Activated CD4-positive, alpha-beta T cell treated with anti-CD3 and anti-CD28 coated beads, Interleukin-2, amount 50 U/mL, for 1 hour (primary cell): ENCODE measurements around the gene RANBP1.

Source experiments
- DNase-seq: peaks from one replicate; pipeline ENCODE4 v3.0.0-alpha.2; 2020

The RANBP1 gene

DNA sequence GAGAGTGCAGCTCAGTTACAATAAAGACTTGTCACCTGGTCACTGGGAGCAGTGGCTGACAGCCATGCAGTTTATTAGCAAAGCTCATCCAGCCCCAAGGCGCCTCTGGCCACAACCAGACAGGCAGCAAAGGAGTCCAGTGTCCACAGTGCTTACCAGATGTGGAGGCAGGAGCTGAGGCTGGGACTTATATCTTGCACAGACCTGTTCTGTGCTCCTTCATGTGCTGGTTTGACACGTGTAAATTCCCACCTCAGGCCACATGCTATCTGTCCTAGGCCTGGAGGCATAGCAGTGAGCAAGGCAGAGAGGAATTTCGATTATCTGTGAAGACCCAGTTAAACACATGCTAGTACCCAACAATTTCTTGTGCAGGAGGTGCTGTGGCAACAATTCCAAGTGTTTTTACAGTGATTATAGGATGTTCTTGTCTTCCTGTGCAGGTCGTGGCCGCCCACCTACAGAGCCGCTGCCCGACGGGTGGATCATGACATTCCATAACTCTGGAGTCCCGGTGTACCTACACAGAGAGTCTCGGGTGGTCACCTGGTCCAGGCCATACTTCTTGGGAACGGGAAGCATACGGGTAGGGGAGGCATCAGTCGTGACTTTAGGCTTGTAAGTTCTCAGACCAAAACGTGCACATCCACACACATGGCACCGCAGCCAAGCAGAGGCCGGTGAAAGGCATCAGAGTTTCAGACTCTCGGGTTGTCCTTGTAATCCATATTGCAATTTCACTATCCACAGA, 26.5 kb upstream of the RANBP1 start:
- DNase-seq = no peak

DNA sequence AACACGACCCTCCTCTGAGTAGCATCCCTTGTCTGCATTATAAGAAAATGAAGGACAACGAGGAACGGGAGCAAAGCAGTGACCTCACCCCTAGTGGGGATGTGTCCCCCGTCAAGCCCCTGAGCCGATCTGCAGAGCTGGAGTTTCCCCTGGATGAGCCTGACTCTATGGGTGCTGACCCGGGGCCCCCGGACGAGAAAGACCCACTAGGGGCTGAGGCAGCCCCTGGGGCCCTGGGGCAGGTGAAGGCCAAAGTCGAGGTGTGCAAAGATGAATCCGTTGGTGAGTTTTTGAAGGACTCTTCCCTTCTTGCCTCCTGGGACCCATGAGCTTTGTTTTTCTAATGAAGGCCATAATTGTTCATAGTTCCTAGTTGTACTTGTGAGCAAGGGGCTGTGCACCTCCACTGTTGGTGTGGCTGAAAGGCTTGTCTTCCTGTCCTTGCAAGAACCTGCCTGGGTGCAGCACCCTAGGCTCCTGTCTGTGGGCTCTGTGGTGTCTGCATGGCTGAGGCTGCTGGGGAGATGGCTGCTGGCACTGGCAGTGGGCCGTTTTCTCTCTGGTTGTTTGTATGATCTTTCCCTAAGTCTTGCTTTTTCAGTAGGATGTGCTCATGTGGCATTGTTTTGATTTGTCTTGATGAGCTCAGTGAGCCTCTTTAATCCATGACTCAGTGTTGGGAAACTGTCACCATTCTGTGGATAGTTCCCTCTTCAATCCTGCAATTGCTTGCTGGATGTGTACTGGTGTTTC, 25.8 kb upstream of the RANBP1 start:
- DNase-seq = no peak

DNA sequence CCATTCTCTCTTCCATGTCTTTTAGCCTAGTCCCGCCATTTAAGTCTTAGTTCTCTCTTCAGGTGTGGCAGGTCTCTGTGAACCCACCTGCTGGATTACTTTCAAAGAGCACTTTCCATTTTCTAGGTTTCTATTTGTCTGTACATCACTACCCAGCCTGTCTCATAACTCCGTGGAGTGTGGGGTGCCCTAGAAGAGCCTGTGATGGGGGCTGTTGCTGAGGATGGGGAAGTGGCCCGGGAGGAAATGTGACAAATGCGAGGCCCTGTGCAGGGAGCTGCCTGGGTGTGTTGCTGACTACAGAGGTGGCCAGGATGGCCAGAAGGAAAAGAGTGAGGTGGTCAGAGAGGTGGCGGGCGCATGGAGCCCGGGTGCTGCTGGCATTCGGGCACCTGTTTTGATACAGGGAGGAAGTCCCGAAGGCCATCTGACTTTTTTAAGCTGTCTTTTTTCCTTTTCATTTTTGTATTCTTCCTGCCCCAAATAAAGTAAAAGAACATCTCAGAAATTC, 25.1 kb upstream of the RANBP1 start:
- no peak for DNase-seq

DNA sequence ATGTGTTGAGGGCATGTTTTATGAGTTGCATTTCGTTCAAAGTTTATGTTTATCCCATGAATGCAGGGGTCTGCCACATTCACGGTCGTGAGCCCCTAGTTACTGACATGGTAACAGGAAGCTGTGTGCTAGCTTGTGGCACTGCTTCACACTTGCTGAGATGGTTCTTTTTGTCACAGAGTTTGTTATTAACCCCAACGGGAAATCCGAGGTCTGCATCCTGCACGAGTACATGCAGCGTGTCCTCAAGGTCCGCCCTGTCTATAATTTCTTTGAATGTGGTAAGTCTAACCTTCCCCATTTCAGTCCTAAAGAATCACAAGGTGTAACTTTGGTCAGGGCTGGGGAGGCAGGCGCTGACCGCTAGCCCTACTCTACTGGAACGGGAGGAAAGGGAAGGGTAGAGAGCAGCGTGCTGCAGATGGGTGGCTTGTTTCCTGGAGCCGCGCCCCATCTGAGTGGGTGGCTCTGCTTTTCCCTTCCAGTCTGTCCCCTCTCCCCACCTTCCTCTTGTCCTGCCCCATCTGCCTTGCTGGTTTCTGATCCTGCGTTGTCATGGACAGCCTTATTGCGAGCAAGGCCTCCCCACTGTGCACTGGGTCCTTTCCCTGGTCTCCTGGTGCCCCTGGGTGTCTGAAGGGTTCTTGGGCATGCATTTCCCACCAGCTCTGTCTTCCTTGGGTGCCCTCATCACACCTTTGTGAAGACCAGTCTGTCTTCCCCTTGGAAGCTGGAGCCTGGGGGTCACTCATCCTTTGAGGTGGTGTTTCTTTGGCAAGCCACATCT, 24.0 kb upstream of the RANBP1 start:
- no peak for DNase-seq

DNA sequence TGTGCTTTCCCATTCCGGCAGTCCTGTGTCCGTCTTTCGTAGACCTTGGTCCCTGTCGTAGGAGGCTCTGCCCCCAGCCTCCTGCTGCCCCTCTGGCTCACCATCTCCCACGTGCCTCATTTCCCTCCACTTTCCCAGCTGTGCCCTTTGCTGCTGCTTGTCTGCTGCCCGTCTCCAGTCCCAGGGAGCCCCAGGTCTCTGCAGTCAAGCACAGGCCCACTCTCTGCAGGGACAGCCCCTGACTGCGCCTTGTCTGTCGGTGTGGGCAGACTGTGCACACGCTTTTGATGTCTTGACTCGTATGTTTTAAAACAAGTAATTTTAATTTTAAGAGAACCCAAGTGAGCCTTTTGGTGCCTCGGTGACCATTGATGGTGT, 23.4 kb upstream of the RANBP1 start:
- DNase-seq = no peak

DNA sequence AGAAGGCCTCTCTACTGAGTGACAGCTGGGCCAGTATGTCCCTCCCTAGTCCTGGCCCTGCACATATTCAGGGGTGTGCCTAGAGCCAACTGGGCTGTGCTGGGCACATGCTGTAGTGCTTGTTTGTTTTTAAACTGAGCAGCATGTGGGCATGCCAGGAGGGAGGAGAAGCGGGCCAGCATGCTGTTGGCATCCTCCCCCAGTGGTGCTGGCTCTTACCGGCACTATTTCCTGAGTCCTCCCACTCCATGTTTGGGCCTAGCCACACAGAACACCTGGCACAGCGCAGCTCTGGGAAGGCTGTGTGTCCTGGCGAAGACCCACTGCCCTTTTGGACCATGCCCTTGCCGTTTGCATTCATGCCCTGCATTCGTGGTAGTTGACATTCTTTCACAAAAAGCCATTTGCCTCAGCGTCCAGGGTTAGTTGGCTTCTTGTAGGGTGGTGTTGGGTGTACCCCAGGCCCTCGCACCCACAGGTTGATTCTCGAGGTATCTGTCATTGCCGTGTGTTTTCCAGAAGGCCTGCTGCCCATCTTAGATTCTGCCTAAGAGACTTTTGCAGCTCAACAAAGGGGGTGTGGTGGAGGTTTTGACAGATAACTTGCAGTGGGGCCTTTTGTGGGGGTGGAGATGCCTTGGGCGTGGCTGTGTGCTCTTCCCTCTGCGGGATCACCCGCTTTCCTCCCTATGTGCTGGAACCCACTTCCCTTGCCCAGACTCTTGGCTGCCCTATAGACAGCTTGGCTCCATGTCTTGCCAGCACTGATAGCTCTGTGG, 22.3 kb upstream of the RANBP1 start:
- DNase-seq = no peak

DNA sequence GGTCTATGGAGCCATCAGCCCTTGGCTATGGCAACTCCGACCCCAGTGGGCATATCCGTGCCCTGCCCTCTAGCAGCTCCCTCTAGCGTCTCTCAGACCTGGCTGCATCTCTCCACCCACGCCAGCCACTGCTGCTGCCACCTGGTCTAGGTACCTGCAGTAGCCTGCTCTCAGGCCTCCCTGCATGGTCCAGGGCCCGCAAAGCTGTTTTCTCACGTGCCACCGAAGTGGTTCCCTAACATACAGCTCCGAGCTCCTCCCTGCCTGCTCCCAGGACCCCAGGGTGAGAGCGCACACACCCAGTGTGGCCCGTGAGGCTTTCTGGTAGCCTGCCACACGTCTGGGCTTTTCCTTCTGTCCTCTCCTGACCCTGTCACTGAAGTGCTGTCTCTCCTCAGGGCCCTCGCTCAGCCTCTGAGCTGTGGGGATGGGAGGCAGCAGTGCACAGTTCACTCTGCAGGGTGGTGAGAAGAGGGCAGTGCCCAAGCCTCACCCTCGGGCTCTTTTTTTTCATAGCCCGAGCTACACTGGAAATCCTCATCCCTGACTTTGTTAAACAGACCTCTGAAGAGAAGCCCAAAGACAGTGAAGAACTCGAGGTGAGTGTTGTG, 21.6 kb upstream of the RANBP1 start:
- DNase-seq = no peak

GRCh38 chr22:20095521-20095920, 20.4 kb upstream of the RANBP1 start:
- DNase-seq = no peak

GRCh38 chr22:20096574-20097420, 19.1 kb upstream of the RANBP1 start:
- DNase-seq = no peak

DNA sequence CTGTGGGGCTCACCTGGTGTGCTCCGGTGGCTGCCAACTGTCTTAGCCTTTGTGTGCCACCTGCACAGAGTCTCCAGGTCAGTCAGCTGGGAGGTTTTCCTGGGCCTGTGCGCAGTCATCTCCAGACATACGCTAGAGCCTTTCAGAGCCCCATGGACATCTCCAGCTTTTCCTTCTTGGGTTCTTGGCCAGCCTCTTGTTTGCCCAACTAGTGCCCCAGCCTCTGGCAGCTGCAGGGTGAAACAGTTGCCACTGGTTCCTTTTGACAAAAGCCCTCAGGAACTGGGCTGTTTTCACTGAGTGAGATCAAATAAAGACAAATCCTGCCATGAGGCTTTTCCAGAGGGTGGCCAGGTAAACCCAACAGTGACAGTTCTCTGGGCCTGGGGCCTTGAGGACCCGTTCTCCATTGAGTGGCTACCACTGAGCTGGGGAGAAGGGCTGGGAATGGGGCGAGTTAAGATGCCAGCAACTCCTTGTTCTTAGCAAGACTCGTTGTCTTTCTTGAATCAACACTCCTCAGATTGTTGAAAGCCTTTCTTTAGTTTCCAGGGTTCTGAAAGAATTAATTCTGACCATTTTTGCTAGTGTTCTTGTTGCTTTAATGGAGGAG, 16.7 kb upstream of the RANBP1 start:
- no peak for DNase-seq

DNA sequence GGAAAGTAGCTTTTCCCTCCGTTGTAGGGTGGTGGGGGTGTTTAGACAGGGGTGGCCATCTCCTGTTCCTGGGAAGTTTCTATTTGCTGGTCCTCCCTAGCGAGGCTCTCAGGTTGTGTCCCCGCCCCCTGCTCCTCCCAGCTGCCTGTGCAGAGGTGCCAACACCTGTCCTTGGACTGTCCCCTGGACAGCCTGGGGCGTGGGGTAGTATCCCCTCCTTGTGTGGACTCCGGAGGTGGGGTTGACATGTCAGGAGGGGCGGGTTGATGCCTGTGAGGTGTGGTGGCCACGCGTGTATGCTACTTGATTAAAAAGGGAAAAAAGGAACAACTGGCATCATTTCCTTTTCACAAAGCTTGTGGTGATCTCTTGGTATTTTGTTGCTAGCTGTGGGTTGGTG, 14.3 kb upstream of the RANBP1 start:
- DNase-seq = no peak

- no peak for DNase-seq
Observed at GRCh38 chr22:20102203-20102780, 13.6 kb upstream of the RANBP1 start.

DNA sequence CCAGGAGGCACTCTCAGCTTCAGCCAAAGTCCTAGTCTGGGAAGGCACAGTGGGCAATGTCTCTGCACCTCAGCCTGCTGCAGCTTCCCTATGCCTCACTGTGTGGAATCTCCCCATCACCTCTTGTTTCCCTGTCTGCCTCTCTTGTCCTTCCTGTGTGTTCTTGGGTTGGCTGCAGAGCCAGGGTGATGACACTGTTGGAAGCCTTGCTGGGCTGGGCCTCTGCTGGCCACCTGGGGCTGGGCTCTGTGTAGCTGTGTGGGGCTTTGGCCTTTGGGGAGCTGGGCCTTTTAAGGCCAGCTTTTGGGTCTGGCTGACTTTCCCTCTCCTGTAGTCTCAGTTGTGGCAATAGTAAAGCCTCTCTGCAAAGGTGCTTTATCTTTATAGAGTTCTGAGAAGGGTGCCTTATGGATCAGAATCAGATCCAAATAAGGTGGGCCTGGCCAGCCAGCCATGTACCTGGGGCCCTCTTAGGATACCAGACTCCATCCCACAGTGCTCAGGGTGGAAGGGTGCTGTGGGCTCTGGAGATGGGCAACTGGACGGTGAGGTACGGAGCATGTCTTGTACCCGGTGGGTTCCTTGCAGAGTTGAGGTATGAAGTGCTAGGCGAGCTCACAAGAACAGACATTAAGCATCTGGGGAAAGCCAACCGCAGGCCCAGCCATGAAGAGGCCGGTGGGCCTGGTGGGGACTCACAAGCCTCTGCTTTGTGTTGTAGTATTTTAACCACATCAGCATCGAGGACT, 10.3 kb upstream of the RANBP1 start:
- DNase-seq = no peak

DNA sequence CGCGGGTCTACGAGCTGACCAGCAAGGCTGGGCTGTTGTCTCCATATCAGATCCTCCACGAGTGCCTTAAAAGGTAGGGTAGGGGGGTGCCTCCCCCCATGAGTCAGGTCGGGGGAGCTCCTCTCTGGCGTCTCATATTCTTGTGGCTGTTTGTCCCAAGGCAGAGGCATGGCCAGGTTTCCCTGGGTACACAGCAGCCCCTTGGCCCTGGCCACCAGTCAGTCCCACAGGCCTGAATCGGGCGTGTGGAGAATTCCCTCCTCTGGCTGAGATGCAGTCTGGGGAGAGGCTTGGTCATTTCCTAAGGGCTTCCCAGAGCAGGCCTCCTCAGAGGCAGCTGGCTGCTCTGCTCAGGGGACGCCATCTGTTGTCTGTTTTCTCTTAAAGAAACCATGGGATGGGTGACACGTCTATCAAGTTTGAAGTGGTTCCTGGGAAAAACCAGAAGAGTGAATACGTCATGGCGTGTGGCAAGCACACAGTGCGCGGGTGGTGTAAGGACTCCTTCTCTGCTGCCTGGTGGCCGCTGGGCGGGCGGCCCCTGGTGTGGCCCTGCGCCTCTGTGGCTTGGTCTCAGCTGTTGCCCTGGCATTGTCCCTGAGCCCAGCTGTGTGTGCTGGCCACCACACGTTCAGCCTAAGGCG, 9.6 kb upstream of the RANBP1 start:
- no peak for DNase-seq

- DNase-seq = no peak
Observed at GRCh38 chr22:20106849-20107237, 9.1 kb upstream of the RANBP1 start.

- DNase-seq = no peak
Observed at GRCh38 chr22:20107471-20107901, 8.4 kb upstream of the RANBP1 start.

- no peak for DNase-seq
Observed at GRCh38 chr22:20107951-20108756, 7.8 kb upstream of the RANBP1 start.

DNA sequence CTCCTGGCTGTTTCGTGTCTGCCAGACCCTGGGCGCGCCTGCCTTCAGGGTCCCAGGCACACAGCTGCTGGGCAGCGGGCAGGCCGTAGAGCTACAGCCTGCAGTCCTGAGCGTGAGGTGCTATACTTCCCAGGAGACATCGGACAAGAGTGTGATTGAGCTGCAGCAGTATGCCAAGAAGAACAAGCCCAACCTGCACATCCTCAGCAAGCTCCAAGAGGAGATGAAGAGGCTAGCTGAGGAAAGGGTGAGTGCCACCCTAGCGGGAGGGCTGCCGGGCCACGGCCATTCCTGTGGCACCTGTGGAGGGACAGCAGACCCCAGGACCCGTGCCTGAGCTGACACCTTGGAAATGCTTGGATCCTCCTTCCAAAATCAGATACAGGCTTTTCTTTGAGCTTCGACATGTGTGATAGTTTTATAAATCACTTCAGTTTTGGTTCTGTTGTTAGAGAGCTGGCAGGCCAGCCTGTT, 7.1 kb upstream of the RANBP1 start:
- no peak for DNase-seq
